ENCODE results near the gene KIAA1671.
"Not testable (repeated sequence)": the region's sequence is repeated elsewhere in the genome, so short reads cannot be mapped to it uniquely, and the experiment has no call there.

Gene KIAA1671

DNA sequence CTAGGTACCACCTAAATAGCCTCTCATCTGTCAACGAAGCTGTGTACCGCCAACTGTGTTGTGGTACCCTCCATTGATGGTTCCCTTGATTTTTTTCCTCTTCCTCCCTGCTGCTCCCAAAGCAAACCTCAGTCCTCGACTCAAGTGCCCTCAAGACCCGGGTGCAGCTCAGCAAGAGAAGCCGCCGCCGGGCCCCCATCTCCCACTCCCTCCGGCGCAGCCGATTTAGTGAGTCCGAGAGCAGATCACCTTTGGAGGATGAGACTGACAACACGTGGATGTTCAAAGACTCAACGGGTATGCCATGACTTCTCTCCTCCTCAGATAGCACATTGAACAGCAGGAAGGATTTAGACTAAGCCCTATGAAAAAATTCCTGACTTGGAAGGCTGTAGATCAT is 224.7 kb downstream of the KIAA1671 start:
- no peak for DNase-seq

DNA sequence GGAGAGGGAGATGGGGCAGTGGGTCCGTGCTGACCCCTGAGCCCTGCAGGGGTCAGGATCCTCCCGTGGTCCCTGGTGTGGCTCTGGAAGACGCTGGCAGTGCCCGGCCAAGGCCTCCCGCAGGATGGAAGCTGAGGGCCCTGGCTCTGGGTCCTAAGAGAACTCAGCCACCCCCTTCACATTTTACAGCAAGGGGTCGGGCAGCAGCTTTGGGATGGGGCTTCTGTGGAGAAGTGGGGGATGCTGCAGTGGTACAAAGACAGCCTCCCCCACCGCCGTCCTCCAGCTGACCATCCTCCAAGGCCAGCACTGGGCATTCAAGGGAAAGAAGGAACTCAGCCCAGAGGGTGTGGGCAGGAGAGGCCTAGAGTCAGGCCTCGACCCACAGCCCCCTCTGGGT is 225.4 kb downstream of the KIAA1671 start:
- DNase-seq, result no peak

DNA sequence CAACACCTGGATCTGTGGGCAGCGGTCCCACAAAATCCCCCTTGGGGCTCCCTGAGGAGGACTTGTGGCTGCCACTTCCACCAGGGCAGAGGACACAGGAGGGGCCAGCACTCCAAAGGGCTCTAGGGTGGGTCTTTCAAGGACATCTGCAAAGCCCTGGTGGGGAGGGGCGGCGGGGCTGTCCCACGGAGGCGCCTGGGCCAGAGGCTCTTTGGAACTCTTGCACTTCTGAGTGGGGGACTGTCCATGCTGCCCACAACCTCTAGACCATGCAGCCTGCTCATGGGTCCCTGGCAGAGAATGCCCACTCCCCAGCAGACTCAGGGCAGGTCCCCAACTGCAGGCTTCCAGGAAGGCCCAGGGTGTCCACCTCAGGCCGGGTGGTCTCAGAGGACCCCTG is 225.8 kb downstream of the KIAA1671 start:
- not testable (repeated sequence) for DNase-seq

DNA sequence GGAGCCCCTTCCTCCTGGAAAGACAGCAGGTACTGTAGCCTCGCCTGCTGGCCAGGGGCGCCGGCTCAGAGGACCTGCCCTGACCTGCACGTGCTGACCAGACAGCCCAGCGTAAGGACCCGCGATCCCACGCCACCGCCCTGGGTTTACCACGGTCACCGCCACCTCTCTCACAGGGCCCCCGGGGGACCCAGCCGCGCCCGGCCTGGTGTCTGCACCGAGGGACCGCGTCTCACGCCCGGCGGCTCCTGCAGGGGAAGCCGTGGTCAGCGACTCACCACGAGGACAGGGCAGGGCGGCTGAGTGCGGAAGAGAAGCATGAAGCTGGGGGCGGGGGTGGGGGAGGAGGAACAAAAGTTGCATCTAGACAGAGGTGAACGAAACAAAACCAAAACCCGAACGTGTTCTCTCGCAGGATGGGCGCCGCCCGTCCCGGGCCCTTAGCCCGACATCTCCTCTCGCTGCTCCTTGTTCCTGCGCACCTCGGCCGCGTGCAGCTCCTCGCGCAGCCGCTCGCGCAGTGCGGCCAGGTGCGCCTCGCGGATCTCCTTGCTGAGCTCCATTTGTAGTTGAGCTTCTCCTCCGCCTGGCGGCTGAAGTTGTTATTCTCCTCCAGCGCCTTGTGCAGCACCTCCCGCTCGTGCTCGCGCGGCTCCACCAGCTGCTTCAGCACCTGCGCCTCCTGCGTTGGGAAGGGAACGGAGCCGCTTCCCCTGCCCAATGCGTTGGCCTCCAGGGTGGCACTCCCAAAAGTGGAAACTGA is 226.5 kb downstream of the KIAA1671 start:
- DNase-seq, result not testable (repeated sequence)

DNA sequence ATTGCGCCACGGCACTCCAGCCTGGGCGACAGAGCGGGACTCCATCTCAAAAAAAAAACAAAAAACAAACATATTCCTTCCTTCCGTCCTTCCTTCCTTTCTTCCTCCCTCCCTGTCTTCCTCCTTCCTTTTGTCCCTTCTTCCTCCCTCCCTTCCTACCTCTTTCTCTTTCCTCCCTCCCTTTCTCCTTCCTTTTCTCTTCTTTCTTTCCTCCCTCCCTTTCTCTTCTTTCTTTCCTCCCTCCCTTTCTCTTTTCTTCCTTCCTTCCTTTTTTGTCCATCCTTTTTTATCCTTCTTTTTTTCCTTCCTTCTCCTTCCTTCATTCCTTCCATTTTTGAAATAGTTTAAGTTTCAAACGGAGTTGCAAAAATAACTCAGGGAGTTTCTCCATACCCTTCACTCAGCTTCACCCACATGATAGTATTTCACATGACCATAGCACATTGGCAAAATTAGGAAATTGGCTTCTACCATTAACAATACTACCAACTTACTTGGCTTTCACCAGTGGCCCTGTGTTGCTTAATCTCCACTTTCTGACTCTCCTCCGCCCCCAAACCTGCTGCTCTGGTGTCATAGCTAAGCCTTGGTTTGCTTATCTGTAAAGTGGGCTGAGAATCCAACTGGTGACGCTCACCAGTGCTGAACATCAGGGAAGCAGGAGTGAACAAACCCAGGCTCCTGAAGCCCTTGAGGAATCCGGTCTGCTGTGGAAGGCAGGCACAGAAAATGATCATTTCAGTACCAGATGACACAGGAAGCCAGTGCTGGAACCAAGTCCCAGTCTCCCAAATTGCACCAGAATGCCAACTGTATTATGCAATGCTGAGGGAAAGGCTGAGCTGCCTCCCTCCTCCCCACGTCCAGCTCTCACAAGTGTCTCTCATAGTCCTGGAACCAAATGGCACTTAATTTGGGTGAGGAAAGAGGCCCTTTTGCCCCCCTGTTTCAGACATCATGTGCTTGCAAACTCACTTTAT is 229.9 kb downstream of the KIAA1671 start:
- DNase-seq, result no peak

DNA sequence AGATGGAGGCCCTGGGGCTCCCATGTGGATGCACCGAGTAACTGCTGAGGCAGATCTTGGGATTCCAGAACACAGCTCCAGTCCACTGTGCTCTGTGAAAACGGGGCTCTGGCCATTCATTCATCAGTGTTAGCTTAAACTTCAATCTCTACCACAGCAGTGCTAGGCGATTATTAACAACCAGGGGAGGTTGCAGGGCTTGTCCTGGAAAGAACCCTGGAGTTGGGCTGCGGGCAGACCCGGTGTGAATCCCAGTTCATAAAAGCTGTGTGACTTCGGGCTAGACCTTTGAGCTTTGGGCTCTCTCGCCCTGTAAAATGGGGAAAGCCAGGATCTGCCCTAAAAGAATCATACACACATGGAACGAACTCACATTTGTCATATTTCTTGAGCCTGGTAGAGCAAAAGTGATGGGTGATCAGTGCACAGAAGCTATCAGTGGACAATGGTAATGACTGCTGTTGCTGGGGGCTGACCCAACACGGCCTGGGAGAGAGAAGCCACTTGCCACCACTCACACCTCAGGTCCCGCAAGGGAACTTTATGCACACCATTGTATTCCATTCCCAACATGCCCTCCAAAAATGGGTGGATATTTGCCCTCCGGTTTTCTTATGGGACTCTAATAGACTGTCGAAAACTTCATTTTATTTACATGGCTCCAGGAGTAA is 231.6 kb downstream of the KIAA1671 start:
- DNase-seq, result no peak

DNA sequence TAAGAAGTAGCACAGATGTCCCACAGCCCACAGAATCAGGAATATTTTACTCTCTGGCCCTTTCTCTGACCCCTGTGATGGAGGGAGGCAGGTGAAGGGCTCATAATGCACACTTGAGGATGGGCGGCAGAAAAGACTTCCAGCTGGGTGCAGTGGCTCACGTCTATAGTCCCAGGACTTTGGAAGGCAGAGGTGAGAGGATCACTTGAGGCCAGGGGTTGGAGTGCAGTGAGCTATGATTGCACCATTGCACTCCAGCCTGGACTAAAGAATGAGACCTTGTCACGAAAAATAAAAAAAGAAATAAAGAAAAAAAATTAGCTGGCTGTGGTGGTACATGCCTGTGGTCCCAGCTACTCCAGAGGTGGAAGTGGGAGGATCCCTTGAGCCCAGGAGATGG is 233.6 kb downstream of the KIAA1671 start:
- no peak for DNase-seq

DNA sequence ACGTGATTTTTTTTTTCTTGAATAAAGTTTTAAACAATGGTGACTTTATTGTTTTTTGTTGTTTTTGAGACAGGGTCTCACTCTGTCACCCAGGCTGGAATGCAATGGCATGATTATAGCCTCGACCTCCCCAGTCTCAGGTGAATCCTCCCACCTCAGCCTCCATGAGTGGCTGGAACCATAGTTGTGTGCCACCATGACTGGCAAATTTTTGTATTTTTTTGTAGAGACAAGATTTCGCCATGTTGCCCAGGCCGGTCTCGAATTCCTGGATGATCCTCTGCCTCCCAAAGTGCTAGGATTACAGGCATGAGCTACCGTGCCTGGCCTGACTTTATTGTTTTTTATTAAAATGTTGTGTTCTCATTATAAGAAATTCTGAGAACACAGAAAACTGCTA is 235.0 kb downstream of the KIAA1671 start:
- DNase-seq, result no peak

DNA sequence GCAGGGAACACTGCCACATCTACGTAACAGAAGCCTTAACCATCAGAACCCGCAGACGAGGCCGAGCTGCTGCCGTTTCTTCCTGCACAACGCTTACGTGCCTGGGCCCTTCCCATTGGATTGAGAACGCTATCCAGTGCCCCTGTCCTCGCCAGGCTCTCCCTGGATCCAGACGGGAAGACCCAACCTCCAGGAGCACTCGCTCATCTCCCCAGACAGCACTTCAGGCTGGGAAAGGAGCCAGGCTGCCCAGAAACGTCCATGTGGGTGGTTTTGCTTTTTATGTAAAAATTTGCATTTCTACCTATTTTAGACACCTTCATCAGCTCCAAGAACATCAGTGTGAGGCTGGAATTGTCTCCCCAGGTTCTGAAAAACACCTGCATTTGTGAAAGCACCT is 239.9 kb downstream of the KIAA1671 start:
- DNase-seq, result no peak

DNA sequence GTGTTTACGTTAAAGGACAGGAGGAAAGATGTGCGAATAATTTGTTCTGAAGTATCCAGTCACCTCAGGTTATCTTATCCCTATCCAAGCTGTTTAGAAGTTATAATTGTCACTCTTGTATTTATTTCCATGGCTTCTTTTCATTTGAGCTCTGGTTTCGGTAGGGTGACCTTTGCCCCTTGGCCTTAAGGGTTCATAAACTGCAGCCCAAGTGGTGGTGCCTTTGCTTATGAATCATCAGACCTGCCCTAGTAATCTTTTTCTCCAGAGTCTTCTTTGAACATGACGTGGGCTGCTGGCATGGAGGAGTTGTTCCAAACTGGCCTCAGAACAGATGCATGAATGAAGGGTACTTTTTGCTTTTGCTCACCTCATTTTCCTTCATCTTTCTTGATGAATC is 240.6 kb downstream of the KIAA1671 start:
- DNase-seq, result no peak

DNA sequence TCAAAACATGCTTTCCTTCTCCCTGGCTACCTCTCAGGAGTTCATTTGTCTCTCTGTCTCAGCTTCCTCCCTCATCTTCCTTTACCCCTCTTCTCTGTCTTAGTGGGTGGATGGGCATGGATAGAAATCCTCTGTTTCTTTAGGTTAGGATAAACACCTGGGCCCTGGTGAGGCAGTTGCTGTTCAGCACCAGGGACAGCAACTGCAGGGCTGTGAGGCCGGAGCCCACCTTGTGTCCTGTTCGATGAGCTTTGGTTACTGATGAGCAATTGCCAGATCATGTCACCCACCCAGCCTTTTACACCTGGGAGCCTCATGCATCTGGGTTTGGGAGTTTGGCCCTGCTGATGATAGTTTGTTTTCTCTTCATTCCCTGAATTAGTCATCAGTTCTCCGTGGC is 241.0 kb downstream of the KIAA1671 start:
- DNase-seq, result no peak

DNA sequence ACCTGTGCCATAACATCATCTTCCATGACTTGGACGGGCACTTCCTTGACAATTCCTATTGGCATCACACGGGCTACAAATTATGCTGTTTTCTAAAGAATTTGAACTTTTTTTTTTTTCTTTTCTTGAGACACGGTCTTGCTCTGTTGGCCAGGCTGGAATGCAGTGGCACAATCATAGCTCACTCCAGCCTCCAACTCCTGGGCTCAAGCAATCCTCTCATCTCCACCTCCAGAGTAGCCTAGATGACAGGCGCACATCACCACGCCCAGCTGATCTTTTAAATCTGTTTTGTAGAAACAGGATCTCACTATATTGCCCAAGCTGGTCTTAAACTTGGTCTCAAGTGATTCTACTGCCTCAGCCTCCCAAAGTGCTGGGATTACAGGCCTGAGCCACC is 243.8 kb downstream of the KIAA1671 start:
- no peak for DNase-seq

DNA sequence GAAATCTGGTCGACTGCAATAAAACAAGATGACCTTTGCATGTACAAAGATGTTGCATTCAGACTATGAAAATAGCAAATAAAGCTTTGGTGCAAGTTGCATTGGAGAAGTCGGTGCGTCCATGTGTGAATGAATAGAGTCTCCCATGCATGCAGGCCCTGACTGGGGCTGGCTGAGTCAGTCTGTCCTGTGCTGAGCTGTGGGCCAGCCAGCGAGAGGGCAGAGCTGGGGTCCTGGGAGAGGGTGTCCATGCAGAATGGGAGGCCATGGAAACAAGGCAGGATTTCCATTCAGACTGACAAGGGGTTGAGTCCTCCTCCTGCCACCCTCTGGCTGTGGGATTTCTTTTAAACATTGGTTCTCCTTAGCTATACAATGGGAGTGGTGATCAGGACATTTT is 244.8 kb downstream of the KIAA1671 start:
- DNase-seq, result no peak

DNA sequence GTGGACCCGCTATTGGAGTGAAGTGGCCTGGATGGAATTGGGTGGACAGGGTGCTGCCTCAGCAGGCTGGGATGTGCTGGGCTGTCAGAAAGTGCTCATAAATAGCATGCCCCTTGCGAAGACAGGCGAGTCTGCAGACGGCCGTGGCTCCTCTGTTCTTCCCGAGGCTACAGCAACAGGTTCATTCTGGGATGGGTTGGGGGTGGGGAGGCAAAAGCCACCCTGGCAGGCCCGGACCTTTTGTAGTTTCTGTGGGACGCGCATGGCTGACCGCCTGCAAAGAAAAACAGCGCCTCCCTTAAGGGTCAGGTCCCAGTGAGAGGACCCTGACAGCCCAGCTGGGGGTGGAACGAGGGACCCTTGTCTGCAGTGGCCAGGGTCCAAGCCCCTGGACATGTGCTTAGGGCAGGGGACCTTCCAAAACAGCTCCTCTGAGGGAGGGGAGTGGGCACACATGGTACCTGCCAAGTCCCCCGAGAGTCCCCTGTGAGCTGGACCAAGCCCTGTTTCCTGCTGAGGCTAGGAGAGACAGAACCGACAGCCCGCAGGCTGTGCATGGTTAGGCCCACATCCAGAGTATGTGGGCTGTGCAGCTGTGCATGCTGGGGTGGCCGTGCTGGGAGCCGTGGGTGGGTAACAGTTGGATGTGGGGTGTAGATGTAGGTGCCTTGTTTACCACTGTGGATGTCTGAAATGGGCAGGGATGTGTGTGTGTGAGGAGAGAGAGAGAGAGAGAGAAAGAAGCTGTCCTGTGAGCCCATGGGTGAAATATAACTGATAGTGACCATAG is 247.4 kb downstream of the KIAA1671 start, which contains the start of gene CRYBB3:
Gene CRYBB3, plus strand, starts transcription at position 128 of the 790 bp plus-strand sequence. CDS start 1,539 bp downstream, outside the sequence.
- no peak for DNase-seq

DNA sequence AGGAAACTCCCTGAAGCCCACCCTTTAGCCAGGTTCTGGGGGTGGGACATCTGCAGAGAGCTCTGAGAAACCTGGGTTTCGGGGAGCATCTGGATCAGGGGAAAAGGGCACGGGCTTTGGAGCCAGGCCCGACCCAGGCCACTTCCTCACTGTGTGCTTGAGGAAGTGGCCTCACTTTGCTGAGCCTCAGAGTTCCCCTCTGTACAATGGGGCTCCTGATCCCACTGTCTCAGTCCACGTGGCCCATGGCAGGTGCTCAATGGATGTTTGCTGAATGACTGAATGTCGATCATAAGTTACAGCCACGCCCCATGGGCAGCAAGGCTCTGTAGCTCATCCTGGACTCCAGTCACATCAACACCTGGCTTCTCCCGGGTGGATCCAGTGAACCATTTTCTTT is 248.5 kb downstream of the KIAA1671 start:
- DNase-seq, result no peak

DNA sequence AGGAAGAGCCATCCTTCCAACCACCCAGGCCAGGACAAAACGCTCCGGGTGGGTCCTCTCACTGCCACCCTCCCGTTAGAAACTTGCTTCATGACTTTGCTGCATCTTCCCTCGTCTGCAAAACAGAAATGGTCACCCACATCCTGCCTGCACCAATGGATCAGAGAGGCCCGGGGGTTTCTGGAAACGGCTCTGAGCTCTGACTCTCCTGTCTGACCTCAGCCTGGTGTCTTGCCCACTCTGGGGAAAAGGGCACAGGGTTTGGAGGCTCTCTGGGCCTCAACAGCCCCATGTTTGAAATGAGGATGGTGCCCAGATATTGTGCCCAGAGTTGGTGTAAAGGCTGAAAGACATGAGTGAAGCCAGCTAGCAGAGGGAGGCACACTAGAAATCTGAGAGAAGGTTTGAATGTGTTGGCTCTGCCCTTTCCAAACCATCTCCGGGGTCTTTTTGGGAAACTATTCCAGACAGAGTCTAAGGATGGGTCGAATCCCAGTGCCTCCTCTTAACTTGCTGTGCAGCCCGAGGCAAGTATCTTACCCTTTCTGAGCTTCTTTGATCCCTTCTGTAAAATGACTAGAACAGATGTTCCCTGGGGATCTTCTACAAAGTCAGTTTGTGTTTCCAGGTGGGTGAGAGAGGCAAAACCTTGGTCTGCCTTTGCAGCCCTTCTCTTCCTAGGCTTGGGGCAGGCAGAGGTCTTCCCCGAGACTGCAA is 249.2 kb downstream of the KIAA1671 start:
- no peak for DNase-seq

DNA sequence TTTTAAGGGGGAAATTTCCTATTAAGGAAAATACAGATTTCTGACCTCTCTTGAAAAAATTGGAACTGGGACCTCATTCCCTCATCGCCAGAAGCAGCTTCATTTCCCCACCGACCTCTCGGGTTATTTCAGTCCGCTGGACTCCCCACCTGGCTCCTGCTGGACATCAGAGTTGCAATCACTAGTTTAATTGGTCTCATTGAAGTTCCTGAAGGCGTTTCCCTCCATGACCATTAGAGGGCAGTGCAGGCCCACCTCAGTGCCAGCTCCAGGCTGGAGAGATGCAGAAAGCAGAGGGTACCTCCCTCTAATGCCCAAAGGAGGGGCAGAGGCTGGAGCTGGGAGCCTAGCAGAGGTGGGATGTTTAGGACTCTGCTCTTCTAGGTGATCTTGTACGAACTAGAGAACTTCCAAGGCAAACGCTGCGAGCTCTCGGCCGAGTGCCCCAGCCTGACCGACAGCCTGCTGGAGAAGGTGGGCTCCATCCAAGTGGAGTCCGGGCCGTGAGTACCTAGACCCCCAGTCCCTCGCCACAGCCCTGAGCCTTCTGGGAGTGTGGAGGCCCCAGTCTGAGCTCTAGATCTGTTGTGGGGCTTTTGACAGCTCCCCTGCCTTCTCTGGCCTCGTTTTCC is 249.9 kb downstream of the KIAA1671 start:
- DNase-seq, result no peak

DNA sequence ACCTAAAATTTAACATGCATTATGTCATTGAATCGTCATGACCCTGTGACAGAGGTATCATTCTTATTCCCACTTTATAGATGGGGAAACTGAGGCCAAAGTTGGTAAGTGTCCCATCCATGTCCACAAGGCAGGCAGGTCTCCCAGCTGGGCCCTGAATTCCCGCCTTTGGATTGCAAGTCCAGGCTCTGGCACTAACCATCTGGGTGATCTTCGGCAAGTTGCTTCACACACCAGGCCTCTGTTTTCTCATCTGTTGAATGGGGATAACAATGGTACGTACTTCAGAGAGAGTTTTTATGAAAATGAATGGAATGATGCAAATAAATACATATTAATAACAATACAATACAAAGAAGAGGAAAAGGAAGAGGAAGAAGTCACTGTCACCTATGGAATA is 250.6 kb downstream of the KIAA1671 start:
- no peak for DNase-seq

DNA sequence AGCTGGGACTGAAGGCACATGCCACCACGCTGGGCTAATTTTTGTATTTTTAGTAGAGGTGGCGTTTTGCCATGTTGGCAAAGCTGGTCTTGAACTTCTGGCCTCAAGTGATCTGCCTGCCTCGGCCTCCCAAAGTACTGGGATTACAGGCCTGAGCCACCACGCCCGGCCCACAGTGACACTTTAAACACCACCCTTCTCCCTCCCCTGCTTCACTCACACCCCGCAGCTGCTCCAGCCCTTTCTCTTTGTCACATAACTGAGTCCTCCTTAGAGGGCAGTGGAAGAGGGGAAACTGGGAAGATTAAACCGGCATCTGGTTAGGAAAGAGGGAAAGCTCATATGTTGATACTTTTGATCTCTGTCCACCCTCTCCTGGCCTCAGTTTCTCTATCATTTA is 252.0 kb downstream of the KIAA1671 start:
- not testable (repeated sequence) for DNase-seq

DNA sequence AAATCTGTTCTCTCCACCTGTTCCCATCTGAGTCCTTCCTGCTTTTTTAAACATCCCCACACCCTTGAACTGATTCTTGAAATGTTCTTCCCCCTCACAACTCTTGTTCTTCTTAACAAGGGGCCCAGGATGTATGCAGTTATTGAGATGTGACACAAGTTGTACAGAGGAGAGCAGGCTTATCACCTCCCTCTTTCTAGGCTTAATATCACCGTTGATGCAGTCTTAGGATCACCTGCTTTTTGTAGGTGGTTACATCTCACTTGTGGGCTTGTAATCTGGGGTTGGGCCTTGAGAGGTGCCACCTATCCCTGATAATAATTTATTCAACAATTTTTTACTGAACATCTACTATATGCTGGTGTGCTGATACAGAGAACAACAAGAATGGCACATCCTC is 253.3 kb downstream of the KIAA1671 start:
- DNase-seq, result no peak

DNA sequence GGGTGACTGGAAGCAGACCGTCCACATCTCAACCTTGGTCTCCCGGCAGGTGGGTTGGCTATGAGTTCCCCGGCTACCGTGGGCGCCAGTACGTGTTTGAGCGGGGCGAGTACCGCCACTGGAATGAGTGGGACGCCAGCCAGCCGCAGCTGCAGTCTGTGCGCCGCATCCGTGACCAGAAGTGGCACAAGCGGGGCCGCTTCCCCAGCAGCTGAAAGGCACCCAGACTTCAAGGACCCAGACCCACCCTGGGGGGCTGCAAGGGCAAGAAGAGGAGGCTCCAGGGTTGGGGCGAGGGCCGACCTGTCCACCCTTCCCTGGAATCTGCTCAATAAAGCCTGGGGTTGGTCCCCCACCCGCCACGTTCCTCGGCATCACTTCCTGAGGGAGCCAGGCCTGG is 254.5 kb downstream of the KIAA1671 start:
- DNase-seq, result no peak
